Activated naive CD8-positive, alpha-beta T cell (primary cell): ENCODE measurements around the gene YBX3.
A peak's percentile ranks its signal among the peaks of the same experiment; 100 is the strongest.
"Not testable (repeated sequence)": the region's sequence is repeated elsewhere in the genome, so short reads cannot be mapped to it uniquely, and the experiment has no call there.

Experiments
- H3K27ac Mint-ChIP-seq: one replicate; pipeline ENCODE4 v1.8.0; 2021; ENCODE audit warnings: mixed read lengths
- H3K27me3 Mint-ChIP-seq: one replicate; pipeline ENCODE4 v1.8.0; 2021; ENCODE audit warnings: mixed read lengths
- H3K36me3 Mint-ChIP-seq: one replicate; pipeline ENCODE4 v1.8.0; 2021; ENCODE audit warnings: mixed read lengths
- H3K4me1 Mint-ChIP-seq: one replicate; pipeline ENCODE4 v1.8.0; 2021; ENCODE audit warnings: low read depth, mixed read lengths
- H3K4me3 Mint-ChIP-seq: one replicate; pipeline ENCODE4 v1.8.0; 2021; ENCODE audit warnings: mild to moderate bottlenecking, mixed read lengths
- H3K9me3 Mint-ChIP-seq: one replicate; pipeline ENCODE4 v1.8.0; 2021; ENCODE audit warnings: low read depth, mixed read lengths

Gene YBX3

DNA sequence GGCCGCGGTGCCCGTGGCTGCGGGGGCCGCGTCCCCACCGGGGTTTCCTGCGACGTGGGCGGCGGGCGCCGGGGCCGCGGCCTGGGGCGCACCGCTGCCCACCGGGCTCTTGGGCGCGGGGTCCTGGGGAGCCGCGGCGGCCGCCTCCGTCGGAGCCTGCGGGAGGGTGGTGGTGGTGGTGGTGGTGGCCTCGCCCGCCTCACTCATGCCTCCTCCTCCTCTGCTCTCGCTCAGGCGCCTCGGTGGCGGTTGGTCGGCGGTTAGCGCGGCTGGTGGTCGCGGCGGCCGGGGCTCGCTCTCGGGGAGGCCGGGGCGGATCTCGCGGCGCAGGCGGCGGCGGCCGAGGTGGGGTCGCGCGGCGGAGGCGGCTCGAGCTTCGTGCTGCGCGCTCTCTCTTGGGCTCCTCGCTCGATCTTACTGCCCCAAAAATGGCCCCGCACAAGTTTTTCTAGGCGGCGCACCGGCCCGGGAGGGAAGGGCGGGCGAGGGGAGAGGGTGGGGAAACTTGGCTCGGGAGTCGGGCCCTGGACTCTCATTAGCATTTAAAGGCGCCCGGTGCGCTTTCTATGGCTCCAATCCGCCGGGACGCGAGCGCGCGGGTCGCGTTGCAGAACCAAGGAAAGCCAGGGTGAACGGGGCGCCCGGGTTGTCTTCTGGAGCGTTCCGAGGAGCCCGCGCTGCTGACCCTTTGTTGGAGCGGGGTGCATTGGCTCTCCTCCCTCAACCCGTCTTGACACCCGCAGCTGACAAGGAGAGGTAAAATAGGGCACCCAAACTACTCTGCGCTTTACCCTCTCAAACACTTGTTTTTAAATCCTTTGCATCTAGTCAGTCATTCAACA lies at the start of gene YBX3:
Gene YBX3, minus strand, starts transcription at position 419 of the 842 bp plus-strand sequence. Its CDS starts 212 bp downstream, at position 207.
- peaks cover 10% of the 10 kb centered on the region for H3K27me3 Mint-ChIP-seq

DNA sequence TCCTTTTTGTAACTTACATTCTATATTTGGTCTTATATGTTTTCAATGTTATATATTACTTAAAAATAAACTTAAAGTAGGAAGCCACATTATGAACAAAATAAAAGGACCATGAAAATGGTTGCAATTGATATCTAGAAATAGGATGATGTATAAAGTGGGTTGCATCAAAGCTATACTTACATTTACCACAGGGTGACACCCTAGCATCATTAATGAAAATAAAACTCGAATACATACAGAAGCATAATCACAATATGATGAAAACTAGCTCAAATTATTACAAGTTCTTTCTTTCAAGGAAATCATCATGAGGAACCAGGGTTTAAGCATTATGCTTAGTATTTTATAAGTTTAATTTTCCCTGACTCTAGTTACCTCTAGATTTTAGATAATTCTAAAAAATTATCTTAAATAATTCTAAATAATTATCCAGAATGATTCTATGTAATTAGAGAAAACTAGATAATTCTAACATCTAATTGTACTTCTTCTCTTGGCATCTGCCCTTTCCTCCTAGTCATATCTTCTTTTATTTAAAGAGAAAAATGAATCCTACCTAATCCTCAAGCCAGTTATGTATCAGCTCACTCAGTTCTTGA lies 48.1 kb upstream of the YBX3 start:
- Mint-ChIP-seq H3K4me3 (no peak overlapping the region), H3K36me3 (no peaks in the 10 kb centered on the region), H3K4me1 (no peaks in the 10 kb centered on the region), H3K9me3 (no peaks in the 10 kb centered on the region), H3K27me3 (peaks cover 25% of the 10 kb centered on the region), H3K27ac (no peak overlapping the region)

More for the DNA sequence above, at the start of gene YBX3:
- H3K27ac Mint-ChIP-seq = peak within 1 kb of the TSS; percentile 99
- peaks cover 46% of the 10 kb centered on the region for H3K4me1 Mint-ChIP-seq
- no peaks in the 10 kb centered on the region for H3K9me3 Mint-ChIP-seq
- H3K36me3 Mint-ChIP-seq = peaks cover 13% of the 10 kb centered on the region
- H3K4me3 Mint-ChIP-seq = peak within 1 kb of the TSS; percentile 99

DNA sequence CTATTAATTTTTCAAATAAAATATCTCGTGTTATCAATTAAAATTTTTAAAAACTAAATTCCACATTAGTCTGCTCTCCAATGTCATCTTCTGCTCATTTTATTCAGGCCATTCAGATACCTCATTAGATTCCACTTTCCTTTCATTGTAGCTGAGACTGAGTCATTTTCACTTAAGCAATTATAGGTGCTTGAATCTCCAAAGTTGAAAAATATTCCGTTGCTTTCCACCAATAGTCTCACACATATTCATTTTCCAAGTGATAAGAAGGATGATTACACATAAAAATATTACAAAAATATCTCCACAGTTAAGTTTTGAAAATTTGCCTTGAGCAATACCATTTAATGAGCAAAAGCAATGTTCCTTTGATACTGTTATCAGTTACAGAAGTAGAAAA lies 36.5 kb upstream of the YBX3 start:
- Mint-ChIP-seq H3K36me3 (peaks cover 7% of the 10 kb centered on the region), H3K9me3 (peaks cover 5% of the 10 kb centered on the region), H3K27me3 (peaks cover 27% of the 10 kb centered on the region), H3K4me3 (no peak overlapping the region), H3K27ac (no peak overlapping the region), H3K4me1 (no peaks in the 10 kb centered on the region)

DNA sequence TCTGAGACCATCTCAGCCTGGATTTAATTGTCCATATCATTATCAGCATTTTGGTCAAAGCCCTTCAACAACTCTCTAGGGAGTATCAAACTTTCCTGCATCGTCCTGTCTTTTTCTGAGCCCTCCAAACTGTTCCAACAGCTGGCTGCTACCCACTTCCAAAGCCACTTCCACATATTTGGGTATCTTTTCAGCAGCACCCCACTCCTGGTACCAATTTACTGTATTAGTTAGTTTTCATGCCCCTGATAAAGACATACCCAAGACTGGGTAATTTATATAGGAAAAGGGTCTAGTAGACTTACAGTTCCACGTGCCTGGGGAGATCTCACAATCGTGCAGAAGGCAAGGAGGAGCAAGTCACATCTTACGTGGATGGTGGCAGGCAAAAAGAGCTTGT lies 33.1 kb upstream of the YBX3 start:
- Mint-ChIP-seq H3K27ac (no peak overlapping the region), H3K4me1 (no peaks in the 10 kb centered on the region), H3K4me3 (no peak overlapping the region), H3K27me3 (peaks cover 14% of the 10 kb centered on the region), H3K36me3 (peaks cover 7% of the 10 kb centered on the region), H3K9me3 (peaks cover 5% of the 10 kb centered on the region)

DNA sequence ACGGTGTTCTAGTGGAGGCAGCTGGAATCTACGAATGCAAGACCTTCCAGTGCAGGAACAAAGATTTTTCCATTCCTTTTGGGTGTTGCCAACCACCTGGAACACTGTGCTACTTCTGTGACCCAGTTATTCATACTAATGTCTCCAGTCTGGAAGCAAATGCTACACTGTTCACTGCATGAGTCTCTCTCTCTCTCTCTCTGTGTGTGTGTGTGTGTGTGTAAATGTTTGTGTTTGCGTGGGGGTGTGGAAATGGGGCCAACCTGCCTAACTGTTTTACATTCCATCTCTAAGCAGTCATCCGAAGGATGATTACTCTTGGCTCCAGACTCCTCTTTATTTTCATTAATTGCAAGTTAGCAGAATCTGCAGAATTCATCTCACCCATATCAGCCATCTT lies 29.9 kb upstream of the YBX3 start:
- peaks cover 5% of the 10 kb centered on the region for H3K9me3 Mint-ChIP-seq
- H3K27me3 Mint-ChIP-seq = peaks cover 4% of the 10 kb centered on the region
- peaks cover 10% of the 10 kb centered on the region for H3K4me1 Mint-ChIP-seq
- H3K36me3 Mint-ChIP-seq = peaks cover 7% of the 10 kb centered on the region
- no peak overlapping the region for H3K4me3 Mint-ChIP-seq
- no peak overlapping the region for H3K27ac Mint-ChIP-seq

DNA sequence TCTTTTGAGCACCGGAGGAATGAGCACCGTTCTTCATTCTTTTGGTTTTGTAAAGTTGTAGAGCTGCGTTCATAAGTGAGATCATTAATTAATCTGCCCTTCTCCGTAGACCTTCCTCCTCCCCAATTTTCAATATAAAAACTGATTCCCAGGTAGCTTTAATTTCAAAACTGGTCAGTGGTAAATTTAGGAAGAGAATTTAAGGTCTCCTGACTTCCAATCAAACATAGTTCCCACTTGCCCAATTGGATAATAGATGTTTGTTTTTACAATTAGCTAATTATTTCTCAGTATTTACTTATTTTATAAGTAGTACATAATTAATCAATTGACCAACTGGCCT lies 27.2 kb upstream of the YBX3 start:
- H3K4me1 Mint-ChIP-seq = peaks cover 10% of the 10 kb centered on the region
- H3K27ac Mint-ChIP-seq = no peak overlapping the region
- H3K36me3 Mint-ChIP-seq = no peaks in the 10 kb centered on the region
- peak overlapping the region; percentile 75 for H3K4me3 Mint-ChIP-seq
- H3K9me3 Mint-ChIP-seq = no peaks in the 10 kb centered on the region
- peaks cover 3% of the 10 kb centered on the region for H3K27me3 Mint-ChIP-seq

DNA sequence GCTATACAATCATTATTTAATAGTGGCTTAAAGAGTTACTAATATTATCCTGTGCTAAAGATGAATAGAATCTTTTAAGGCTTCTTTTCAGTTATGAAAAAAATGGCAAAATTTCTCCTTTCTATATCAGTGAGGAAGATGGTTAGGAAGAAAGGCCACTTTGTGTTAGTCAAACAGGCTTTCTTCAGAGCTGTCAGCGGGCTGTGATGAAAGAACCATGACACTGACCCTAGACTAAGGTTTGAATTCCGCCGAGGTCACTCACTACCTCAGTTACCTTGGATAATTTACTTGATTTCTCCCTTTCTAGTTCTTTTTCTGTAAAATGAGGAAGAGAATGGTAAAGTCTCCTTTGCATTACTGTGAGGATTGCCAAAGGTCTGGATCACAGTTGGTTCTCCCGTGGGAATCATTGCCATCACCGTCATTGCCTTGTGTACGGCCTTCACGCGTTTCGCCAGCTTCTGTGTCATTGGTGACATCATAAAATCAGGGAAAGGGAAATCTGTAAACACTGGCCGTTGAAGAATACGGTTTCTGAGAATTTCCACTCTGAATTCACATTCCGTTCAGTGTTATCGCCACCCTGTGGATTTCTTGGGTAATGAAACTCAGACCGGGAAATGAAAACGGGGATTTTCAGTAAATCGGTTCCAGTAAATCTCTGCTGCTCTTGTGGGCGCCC lies 26.7 kb upstream of the YBX3 start:
- peak overlapping the region; percentile 75 for H3K4me3 Mint-ChIP-seq
- no peaks in the 10 kb centered on the region for H3K9me3 Mint-ChIP-seq
- H3K4me1 Mint-ChIP-seq = peaks cover 10% of the 10 kb centered on the region
- H3K27ac Mint-ChIP-seq = no peak overlapping the region
- H3K36me3 Mint-ChIP-seq = no peaks in the 10 kb centered on the region
- H3K27me3 Mint-ChIP-seq = peaks cover 3% of the 10 kb centered on the region

DNA sequence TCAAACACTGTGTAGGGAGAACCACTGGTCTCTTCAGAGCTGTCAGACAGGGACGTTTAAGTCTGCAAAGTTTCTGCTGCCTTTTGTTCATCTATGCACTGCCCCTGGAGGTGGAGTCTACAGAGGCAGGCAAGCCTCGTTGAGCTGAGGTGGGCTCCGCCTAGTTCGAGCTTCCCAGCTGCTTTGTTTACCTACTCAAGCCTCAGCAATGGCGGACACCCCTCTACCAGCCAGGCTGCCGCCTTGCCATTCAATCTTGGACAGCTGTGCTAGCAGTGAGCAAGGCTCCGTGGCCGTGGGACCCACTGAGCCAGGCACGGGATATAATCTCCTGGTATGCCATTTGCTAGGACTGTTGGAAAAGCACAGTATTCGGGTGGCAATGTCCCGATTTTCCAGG lies 24.6 kb upstream of the YBX3 start:
- no peaks in the 10 kb centered on the region for H3K9me3 Mint-ChIP-seq
- no peak overlapping the region for H3K4me3 Mint-ChIP-seq
- H3K36me3 Mint-ChIP-seq = no peaks in the 10 kb centered on the region
- H3K27ac Mint-ChIP-seq = no peak overlapping the region
- peaks cover 5% of the 10 kb centered on the region for H3K27me3 Mint-ChIP-seq
- H3K4me1 Mint-ChIP-seq = peaks cover 10% of the 10 kb centered on the region

DNA sequence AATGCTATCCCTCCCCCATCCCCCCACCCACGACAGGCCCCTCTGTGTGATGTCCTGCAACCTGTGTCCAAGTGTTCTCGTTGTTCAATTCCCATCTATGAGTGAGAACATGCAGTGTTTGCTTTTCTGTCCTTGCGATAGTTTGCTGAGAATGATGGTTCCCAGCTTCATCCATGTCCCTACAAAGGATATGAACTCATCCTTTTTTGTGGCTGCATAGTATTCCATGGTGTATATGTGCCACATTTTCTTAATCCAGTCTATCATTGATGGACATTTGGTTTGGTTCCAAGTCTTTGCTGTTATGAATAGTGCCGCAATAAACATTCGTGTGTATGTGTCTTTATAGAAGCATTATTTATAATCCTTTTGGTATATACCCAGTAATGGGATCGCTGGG lies 20.3 kb upstream of the YBX3 start:
- not testable (repeated sequence) for H3K36me3 Mint-ChIP-seq, H3K9me3 Mint-ChIP-seq, H3K27me3 Mint-ChIP-seq, H3K4me1 Mint-ChIP-seq, H3K4me3 Mint-ChIP-seq, H3K27ac Mint-ChIP-seq

DNA sequence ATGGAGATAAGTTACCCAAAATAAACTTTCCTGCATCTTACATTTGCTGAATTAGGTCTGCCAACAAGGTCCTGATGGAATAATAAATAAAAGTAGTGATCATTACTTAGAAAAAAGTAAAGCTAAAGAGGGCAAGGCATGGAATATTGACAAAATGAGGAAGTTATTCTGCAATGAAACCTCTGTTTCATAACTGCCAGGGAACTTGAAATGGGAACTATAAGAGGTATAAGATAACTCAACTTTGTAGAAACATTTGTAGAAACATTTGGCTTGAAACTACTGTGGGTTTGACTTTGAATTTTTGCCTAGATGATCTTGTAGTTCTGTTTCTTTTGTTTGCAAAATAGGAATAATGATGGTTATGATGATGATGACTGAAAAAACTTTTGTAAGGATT lies 18.7 kb upstream of the YBX3 start:
- Mint-ChIP-seq H3K36me3 (no peaks in the 10 kb centered on the region), H3K4me1 (no peaks in the 10 kb centered on the region), H3K9me3 (no peaks in the 10 kb centered on the region), H3K4me3 (no peak overlapping the region), H3K27me3 (peaks cover 3% of the 10 kb centered on the region), H3K27ac (no peak overlapping the region)

DNA sequence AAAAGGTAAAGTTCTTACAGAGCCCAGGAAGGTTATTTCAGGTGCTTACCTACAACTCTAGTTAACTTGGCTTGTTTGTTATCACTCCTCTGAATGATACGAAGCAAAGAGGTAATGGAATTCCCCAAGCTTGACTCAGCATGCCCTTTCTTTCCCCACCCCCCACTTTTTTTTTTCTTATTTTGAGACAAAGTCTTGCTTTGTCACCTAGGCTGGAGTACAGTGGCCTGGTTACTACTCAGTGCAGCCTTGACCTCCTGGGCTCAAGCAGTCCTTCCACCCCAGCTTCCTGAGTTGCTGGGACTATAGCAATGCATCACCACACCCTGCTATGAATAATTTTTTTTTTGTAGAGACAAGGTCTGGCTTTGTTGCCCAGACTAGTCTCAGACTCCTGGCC lies 17.1 kb upstream of the YBX3 start:
- Mint-ChIP-seq H3K27me3 (peaks cover 1% of the 10 kb centered on the region), H3K36me3 (no peaks in the 10 kb centered on the region), H3K4me1 (peaks cover 3% of the 10 kb centered on the region), H3K4me3 (no peak overlapping the region), H3K27ac (no peak overlapping the region), H3K9me3 (no peaks in the 10 kb centered on the region)

DNA sequence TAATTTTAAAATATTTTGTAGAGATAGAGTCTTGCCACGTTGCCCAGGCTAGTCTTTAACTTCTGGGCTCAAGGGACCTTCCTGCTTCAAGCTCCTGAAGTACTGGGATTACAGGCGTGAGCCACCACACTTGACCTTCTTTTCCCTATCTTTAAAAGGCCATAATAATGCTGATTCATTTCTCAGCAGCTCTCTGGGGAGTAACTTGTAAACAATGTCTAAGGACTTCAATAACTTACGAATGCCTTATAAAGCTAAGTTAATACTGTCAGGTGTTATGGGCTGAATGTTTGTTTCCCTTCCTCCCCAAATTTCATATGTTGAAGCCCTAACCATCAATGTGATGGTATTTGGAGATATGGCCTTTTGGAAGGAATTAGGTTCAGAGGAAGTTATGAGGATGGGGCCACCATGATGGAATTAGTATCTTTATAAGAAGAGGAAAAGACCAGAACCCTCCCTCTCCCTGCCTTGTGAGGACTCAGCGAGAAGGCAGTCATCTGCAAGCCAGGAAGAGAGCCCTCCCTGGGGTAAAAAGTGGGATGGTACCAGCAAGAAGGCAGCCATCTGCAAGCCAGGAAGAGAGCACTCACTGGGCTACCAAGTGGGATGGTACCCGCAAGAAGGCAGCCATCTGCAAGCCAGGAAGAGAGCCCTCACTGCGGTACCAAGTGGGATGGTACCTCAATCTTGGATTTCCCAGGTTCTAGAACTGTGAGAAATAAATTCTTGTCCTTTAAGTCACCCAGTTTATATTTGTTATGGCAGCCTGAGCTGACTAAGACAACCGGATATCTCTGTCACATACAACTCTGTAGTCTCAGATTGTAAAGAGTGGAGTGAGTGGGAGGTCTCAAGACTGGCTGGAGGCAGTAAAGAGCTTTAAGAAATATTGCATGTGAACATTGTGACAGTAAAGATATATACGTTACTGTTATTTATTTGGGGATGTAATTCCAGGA lies 16.3 kb upstream of the YBX3 start:
- H3K36me3 Mint-ChIP-seq = no peaks in the 10 kb centered on the region
- H3K4me3 Mint-ChIP-seq = no peak overlapping the region
- H3K9me3 Mint-ChIP-seq = no peaks in the 10 kb centered on the region
- H3K27me3 Mint-ChIP-seq = no peaks in the 10 kb centered on the region
- H3K4me1 Mint-ChIP-seq = peaks cover 3% of the 10 kb centered on the region
- no peak overlapping the region for H3K27ac Mint-ChIP-seq

DNA sequence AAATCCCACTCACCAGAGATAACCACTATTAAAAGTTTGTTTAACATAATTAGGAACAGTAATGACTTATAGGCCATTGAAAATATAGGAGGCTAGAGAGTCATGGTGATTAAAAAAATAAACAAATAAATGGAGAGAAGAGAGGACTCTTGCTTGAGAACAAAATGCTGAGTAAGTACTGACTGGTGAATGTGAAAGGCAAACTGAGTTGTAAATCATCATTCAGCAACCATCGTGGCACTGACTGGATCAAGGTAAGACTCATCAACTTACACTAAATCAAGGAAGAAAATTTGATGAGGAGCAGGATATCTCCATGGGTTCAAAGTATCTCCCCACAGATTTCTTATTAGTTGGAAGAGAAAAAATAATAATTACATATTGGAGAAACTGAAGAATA lies 14.1 kb upstream of the YBX3 start:
- no peaks in the 10 kb centered on the region for H3K36me3 Mint-ChIP-seq
- peaks cover 3% of the 10 kb centered on the region for H3K4me1 Mint-ChIP-seq
- H3K4me3 Mint-ChIP-seq = no peak overlapping the region
- no peaks in the 10 kb centered on the region for H3K9me3 Mint-ChIP-seq
- H3K27me3 Mint-ChIP-seq = peaks cover 2% of the 10 kb centered on the region
- H3K27ac Mint-ChIP-seq = no peak overlapping the region

DNA sequence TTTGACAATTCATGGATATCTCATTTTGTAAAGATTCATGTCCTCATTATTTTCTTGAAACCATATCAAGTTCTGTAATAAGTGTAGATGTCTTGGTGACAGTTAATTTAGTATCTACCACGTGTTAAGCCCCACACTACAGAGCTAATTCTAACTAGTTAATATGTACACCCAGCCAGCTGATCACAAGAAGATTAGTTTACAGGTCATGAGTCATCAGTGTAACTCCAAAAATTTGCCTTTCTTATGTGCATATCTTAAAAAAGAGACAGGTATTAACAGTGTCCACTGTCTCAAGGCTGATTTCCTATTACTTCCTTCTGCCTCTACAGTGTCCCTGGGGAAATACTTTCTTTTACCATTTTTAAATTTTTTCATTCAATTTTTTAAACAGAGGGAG lies 13.3 kb upstream of the YBX3 start:
- Mint-ChIP-seq H3K4me3 (no peak overlapping the region), H3K27me3 (peaks cover 5% of the 10 kb centered on the region), H3K27ac (no peak overlapping the region), H3K4me1 (peaks cover 3% of the 10 kb centered on the region), H3K9me3 (no peaks in the 10 kb centered on the region), H3K36me3 (no peaks in the 10 kb centered on the region)
